GM12878 (cell line): Measurements from ENCODE around the gene AKAP7. TPM values are rescaled to one million over a fixed set of nuclear protein-coding genes. Genes with fewer than 3 reads are reported as not detected.

ENCODE experiments used
- ATAC-seq: fragments of 200-7000 bp; cut with Tn5 transposase; 3 replicates; pipeline ENCODE4 v1.9.1; 2020; ENCODE audit warnings: mild to moderate bottlenecking, moderate library complexity
- BruUV-seq: library from RNA; stranded (reverse); fragments of 400-500 nt; replicated peaks from 2 replicates; lab custom pipeline; 2021; lab: Mats Ljungman, UMichigan
- CTCF ChIA-PET: fragments of 300-600 bp; sonication (Branson Sonifier 250); formaldehyde crosslinking; extraction: SDS; loops from one replicate; lab custom pipeline; 2021; ENCODE audit warnings: inconsistent platforms; lab: Yijun Ruan, JAX
- POLR2A ChIA-PET: fragments of 350-600 bp; formaldehyde crosslinking; extraction: SDS; loops from one replicate; lab custom pipeline; 2021; ENCODE audit warnings: inconsistent platforms; lab: Charles Lee
- RAD21 ChIA-PET: fragments of 300-600 bp; sonication (Branson Sonifier 250); formaldehyde crosslinking; loops from one replicate; lab custom pipeline; 2023; ENCODE audit warnings: antibody characterized with exemption; ENCODE audit not compliant: unreplicated experiment; lab: Charles Lee
- SMC1A ChIA-PET: fragments of 300-600 bp; sonication (Branson Sonifier 250); formaldehyde crosslinking; loops from one replicate; lab custom pipeline; 2023; ENCODE audit not compliant: unreplicated experiment, uncharacterized antibody; lab: Charles Lee
- DNase-seq: peaks from one replicate; pipeline ENCODE4 v3.0.0-alpha.2; 2011; ENCODE audit warnings: low read depth, low spot score
- FAIRE-seq: peaks from 3 replicates; lab custom pipeline; 2011; peaks lifted over from hg19 to GRCh38; lab: Jason Lieb, UNC
- H2AFZ ChIP-seq: 2 replicates; pipeline ENCODE4 v1.6.0; 2011; ENCODE audit warnings: low read depth, low read length, control low read depth; ENCODE audit not compliant: control insufficient read depth
- H3K27ac ChIP-seq: 2 replicates; pipeline ENCODE4 v1.5.1; 2011; ENCODE audit warnings: control low read depth; ENCODE audit not compliant: control insufficient read depth, insufficient read depth
- H3K27me3 ChIP-seq, 2 experiments: replicated peaks in 1 of 2; 2 replicates each; pipeline versions ENCODE4 v1.6.0 to v1.6.1; 2011; ENCODE audit warnings: low read length in 1 of 2; ENCODE audit not compliant: control insufficient read depth in 2 of 2, insufficient read depth in 2 of 2
- H3K36me3 ChIP-seq, 2 experiments: 2 replicates each; pipeline ENCODE4 v1.5.1; 2011; ENCODE audit warnings: low read length in 1 of 2; ENCODE audit not compliant: control insufficient read depth in 2 of 2, insufficient read depth in 2 of 2
- H3K4me1 ChIP-seq: 2 replicates; pipeline ENCODE4 v1.6.1; 2011; ENCODE audit warnings: mild to moderate bottlenecking, low read length, moderate library complexity, mixed read lengths; ENCODE audit not compliant: control insufficient read depth, insufficient read depth
- H3K4me2 ChIP-seq: 2 replicates; pipeline ENCODE4 v1.6.0; 2011; ENCODE audit warnings: control low read depth; ENCODE audit not compliant: control insufficient read depth, insufficient read depth
- H3K4me3 ChIP-seq: fragments of 200-600 bp; sonication (generic); 2 replicates; pipeline ENCODE4 v1.5.1; 2016
- H3K79me2 ChIP-seq: 2 replicates; pipeline ENCODE4 v1.6.0; 2011; ENCODE audit warnings: low read length; ENCODE audit not compliant: control insufficient read depth, insufficient read depth
- H3K9ac ChIP-seq: 2 replicates; pipeline ENCODE4 v1.8.0; 2011; ENCODE audit warnings: low read length, control low read depth, mixed read lengths; ENCODE audit not compliant: control insufficient read depth, insufficient read depth
- H3K9me3 ChIP-seq: replicated peaks from 3 replicates; pipeline ENCODE4 v1.5.1; 2011; ENCODE audit warnings: mild to moderate bottlenecking, low read length; ENCODE audit not compliant: control insufficient read depth, insufficient read depth
- H4K20me1 ChIP-seq: 2 replicates; pipeline ENCODE4 v1.6.0; 2011; ENCODE audit not compliant: control insufficient read depth, insufficient read depth
- ATF3 ChIP-seq: IDR thresholded peaks from 2 replicates; pipeline ENCODE4 v1.6.1; 2011; ENCODE audit warnings: low read depth, mild to moderate bottlenecking, low read length, moderate library complexity, borderline replicate concordance; ENCODE audit errors: extremely low read depth
- DPF2 ChIP-seq: fragments of 450-650 bp; IDR thresholded peaks from 2 replicates; pipeline ENCODE4 v1.6.1; 2017; ENCODE audit warnings: mild to moderate bottlenecking
- E2F8 ChIP-seq: fragments of 450-650 bp; IDR thresholded peaks from 2 replicates; pipeline ENCODE4 v1.6.1; 2018; ENCODE audit warnings: mild to moderate bottlenecking, low read depth, moderate library complexity; ENCODE audit not compliant: partially characterized antibody
- ELK1 ChIP-seq: IDR thresholded peaks from 2 replicates; pipeline ENCODE4 v1.6.1; 2012; ENCODE audit warnings: low read depth, low read length, improper control_type of control experiment
- EP300 ChIP-seq, 2 experiments: fragments of 150-350 bp in 1 of 2; IDR thresholded peaks; 2 replicates each; pipeline ENCODE4 v1.6.1; 2011 to 2012; ENCODE audit warnings: low read depth in 2 of 2, low read length in 2 of 2, borderline replicate concordance in 1 of 2, improper control_type of control experiment in 1 of 2, inconsistent platforms in 1 of 2; ENCODE audit not compliant: control insufficient read depth in 1 of 2
- FOXM1 ChIP-seq: IDR thresholded peaks from 2 replicates; pipeline ENCODE4 v1.6.1; 2012; ENCODE audit warnings: low read depth, mild to moderate bottlenecking, inconsistent platforms, low read length, moderate library complexity
- KDM1A ChIP-seq: fragments of 200-600 bp; sonication (generic); IDR thresholded peaks from 2 replicates; pipeline ENCODE4 v1.6.1; 2016; ENCODE audit warnings: borderline replicate concordance
- KLF5 ChIP-seq: fragments of 450-650 bp; IDR thresholded peaks from 2 replicates; pipeline ENCODE4 v1.6.1; 2014; ENCODE audit warnings: mild to moderate bottlenecking; ENCODE audit not compliant: partially characterized antibody
- MEF2B ChIP-seq: fragments of 450-650 bp; IDR thresholded peaks from 2 replicates; pipeline ENCODE4 v1.6.1; 2018; ENCODE audit warnings: mild to moderate bottlenecking, moderate library complexity; ENCODE audit not compliant: partially characterized antibody, poor library complexity, severe bottlenecking
- PML ChIP-seq: IDR thresholded peaks from 2 replicates; pipeline ENCODE4 v1.6.1; 2012; ENCODE audit warnings: low read length, inconsistent platforms
- SMC3 ChIP-seq: IDR thresholded peaks from 2 replicates; pipeline ENCODE4 v1.6.1; 2011; ENCODE audit warnings: low read length, improper control_type of control experiment, borderline replicate concordance
- SREBF2 ChIP-seq: IDR thresholded peaks from 2 replicates; pipeline ENCODE4 v1.6.1; 2012; ENCODE audit warnings: mild to moderate bottlenecking, low read length
- ZNF217 ChIP-seq: fragments of 450-650 bp; IDR thresholded peaks from 2 replicates; pipeline ENCODE4 v1.6.1; 2017; ENCODE audit warnings: antibody characterized with exemption, mild to moderate bottlenecking
- WGBS: methylation state at CpG from one replicate; pipeline ENCODE4 v1.1.6; 2016; ENCODE audit warnings: low lambda C conversion rate; ENCODE audit not compliant: insufficient replicate concordance, insufficient coverage; ENCODE audit errors: missing lambda C conversion rate; 5-methylcytosine and 5-hydroxymethylcytosine counted together
- in situ Hi-C: fragments of 300-500 bp; cut with MboI; formaldehyde crosslinking; loops from 9 replicates; pipeline ENCODE4 v1.14.3; 2018; ENCODE audit warnings: mixed read lengths
- intact Hi-C: fragments of 100-400 bp; cut with micrococcal nuclease; formaldehyde crosslinking; loops from one replicate; pipeline ENCODE4 v1.14.2; 2022; ENCODE audit not compliant: unreplicated experiment
- polyA plus RNA-seq, 11 experiments: library from polyadenylated mRNA; depleted of rRNA in 4 of 11; unstranded in 6 of 11; stranded (reverse) in 5 of 11; fragments of >200 nt; fragmentation: Nextera tagmentation in 4 of 11; fragmentation: Illumina TruSeq in 1 of 11; extraction: Ambion mirVana in 4 of 11; extraction: Trizol in 1 of 11; gene quantifications; 1 replicate in 1 of 11; 2 replicates in 10 of 11; pipeline versions ENCODE4 v1.2.1 to v1.2.3, GENCODE V29; 2011 to 2016; ENCODE audit warnings: inconsistent platforms in 2 of 11, missing spikeins in 2 of 11, low read depth in 1 of 11
- total RNA-seq, 4 experiments: library from RNA; depleted of rRNA in 3 of 4; stranded (reverse); fragments of >200 nt in 3 of 4; fragmentation: Illumina TruSeq in 1 of 4; extraction: Trizol in 1 of 4; gene quantifications; 2 replicates each; pipeline versions ENCODE4 v1.2.1 to v1.2.3, GENCODE V29; 2013 to 2021

Gene AKAP7
- total and polyA plus RNA-seq, 10 of the 15 experiments (the other 5 are each of a cell fraction or from before 2014, with no cell fraction given): 0.06 to 0.58 (median 0.28) TPM; not detected in 1

GRCh38 chr6:131134220-131134979, 867 bp upstream of the AKAP7 start:
- no TSS peak for BruUV-seq
- Histone ChIP-seq H3K27me3 (peaks cover 2 to 8% of the 10 kb centered on the region in 2 experiments; a peak in 3 of 4 replicates), H3K9me3 (no peaks in the 10 kb centered on the region), H3K4me1 (no peaks in the 10 kb centered on the region; the same call in 1 of the 2 replicates), H2AFZ (no peak overlapping the region), H3K27ac (no peak overlapping the region), H3K79me2 (no peaks in the 10 kb centered on the region), H4K20me1 (no peaks in the 10 kb centered on the region), H3K36me3 (no peaks in the 10 kb centered on the region), H3K4me2 (peak overlapping the region; percentile 70; the same call in 1 of the 2 replicates), H3K4me3 (no peak overlapping the region), H3K9ac (no peak overlapping the region)
- ChIA-PET RAD21 (interaction anchor here (1.0 kb wide), 1 partner anchor 277 kb away, joined by 3 read pairs; no protein-coding TSS in a partner anchor), SMC1A (interaction anchor here (0.6 to 1.1 kb wide), 4 partner anchors 231 to 458 kb away, joined by 3 to 4 read pairs (median 3); no protein-coding TSS in a partner anchor), CTCF (interaction anchor here (0.7 to 1.9 kb wide), 2 partner anchors 48 to 249 kb away, joined by 3 to 4 read pairs; no protein-coding TSS in a partner anchor), POLR2A (no interaction called here)
- intact Hi-C loops: no loop called here
- TF ChIP-seq KDM1A (no peak), FOXM1 (no peak), PML (no peak), SMC3 (no peak), ATF3 (no peak), DPF2 (no peak), KLF5 (no peak), E2F8 (no peak), EP300 (IDR thresholded peaks at IDR 0.05; ENCODE audit: borderline replicate concordance in 1 of 2, control insufficient read depth in 1 of 2, low read depth in 2 of 2, low read length in 2 of 2) (no peak), ELK1 (no peak), MEF2B (no peak), ZNF217 (no peak), SREBF2 (no peak)
- in situ Hi-C loops: no loop called here
- ATAC-seq: no peak
- WGBS: 87% methylated on average over 14 of the region's 14 CpGs
- no peak for FAIRE-seq
- DNase-seq: no peak
